ENCODE results near the gene PTGFRN. TPM values are rescaled to one million over a fixed set of nuclear protein-coding genes. Genes with fewer than 3 reads are reported as not detected.

PTGFRN gene
- total and polyA plus RNA-seq, 2 of the 8 experiments (the other 6 are each of a cell fraction or from before 2014, with no cell fraction given) = 13.0 to 32.6 TPM

DNA sequence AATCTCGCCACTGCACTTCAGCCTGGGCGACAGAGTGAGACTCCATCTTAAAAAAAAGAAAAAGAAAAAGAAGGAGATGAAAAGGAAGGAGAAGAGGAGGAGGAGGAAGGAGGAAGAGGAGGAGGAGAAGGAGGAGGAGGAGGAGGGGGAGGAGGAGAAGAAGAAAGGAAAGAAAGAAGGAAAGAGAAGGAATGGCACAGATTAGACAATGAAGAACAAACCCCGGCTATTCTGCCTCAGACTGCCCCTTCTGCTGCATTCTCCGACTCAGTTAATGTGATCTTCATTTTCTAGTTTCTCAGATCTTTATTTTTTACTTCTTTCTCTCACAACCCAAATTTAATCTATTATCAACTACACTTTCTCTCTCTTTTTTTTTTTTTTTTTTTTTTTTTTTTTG is 40.1 kb upstream of the PTGFRN start:
- Histone ChIP-seq H2BK15ac (ENCODE audit: low read length) (no peak overlapping the region), H3K36me3 (ENCODE audit: control insufficient read depth in 2 of 4, insufficient read depth in 4 of 4, low read length in 3 of 4) (no peaks in the 10 kb centered on the region), H3K79me1 (ENCODE audit: low read depth, low read length) (no peaks in the 10 kb centered on the region), H3K14ac (ENCODE audit: insufficient read length) (no peak overlapping the region), H3K4ac (replicated peaks; ENCODE audit: insufficient read length, low read depth, low read length) (no peak overlapping the region), H3K23me2 (ENCODE audit: low read depth, low read length) (no peaks in the 10 kb centered on the region), H2BK5ac (ENCODE audit: low read depth, low read length) (no peak overlapping the region), H3K4me3 (ENCODE audit: extremely low read depth in 1 of 4, insufficient read depth in 2 of 4, low read depth in 3 of 4, low read length in 4 of 4) (no peak overlapping the region), H3K79me2 (ENCODE audit: control insufficient read depth in 1 of 2, insufficient read depth in 2 of 2, low read length in 2 of 2) (no peaks in the 10 kb centered on the region), H3K56ac (replicated peaks; ENCODE audit: insufficient read length, low read depth, low read length) (no peak overlapping the region), H2BK12ac (ENCODE audit: low read depth, low read length) (no peak overlapping the region), H3K9ac (replicated peaks in 1 of 4; ENCODE audit: extremely low read depth in 1 of 4, low read depth in 3 of 4, low read length in 3 of 4) (no peak overlapping the region), H3K18ac (ENCODE audit: extremely low read depth, low read length) (no peak overlapping the region), H3K4me1 (replicated peaks in 1 of 4; ENCODE audit: control insufficient read depth in 3 of 4, insufficient read depth in 4 of 4, low read length in 3 of 4) (no peaks in the 10 kb centered on the region), H3K23ac (ENCODE audit: insufficient read length) (no peak overlapping the region), H2AK5ac (ENCODE audit: low read depth, low read length) (no peak overlapping the region), H3K27me3 (replicated peaks in 1 of 4; ENCODE audit: control insufficient read depth in 3 of 4, extremely low read depth in 1 of 4, insufficient read depth in 3 of 4, low read length in 3 of 4) (no peaks in the 10 kb centered on the region), H4K5ac (ENCODE audit: insufficient read length, low read depth, low read length) (no peak overlapping the region), H2BK20ac (ENCODE audit: low read length) (no peak overlapping the region), H3K9me3 (ENCODE audit: insufficient read depth in 2 of 2, low read depth in 1 of 2, low read length in 1 of 2) (no peaks in the 10 kb centered on the region), H4K8ac (ENCODE audit: extremely low read depth, insufficient read depth, low read length) (no peak overlapping the region), H4K20me1 (replicated peaks in 1 of 2; ENCODE audit: control insufficient read depth in 1 of 2, insufficient read depth in 2 of 2, low read length in 2 of 2) (no peaks in the 10 kb centered on the region), H2BK120ac (replicated peaks; ENCODE audit: low read depth, low read length) (no peak overlapping the region), H2AFZ (ENCODE audit: low read length) (no peak overlapping the region), H3K27ac (ENCODE audit: low read depth, low read length) (no peak overlapping the region), H4K91ac (replicated peaks; ENCODE audit: insufficient read length, low read length) (no peak overlapping the region), H3K4me2 (ENCODE audit: insufficient read depth in 1 of 2, low read depth in 2 of 2, low read length in 2 of 2) (no peak overlapping the region)
- FAIRE-seq (no peak), DNase-seq (ENCODE audit: low read depth in 1 of 2, low spot score in 2 of 2) (no peak)
- CTCF ChIA-PET (ENCODE audit: partially characterized antibody) = interaction anchor here (0.7 to 1.7 kb wide), 2 partner anchors 9 to 13 kb away, joined by 4 to 8 read pairs; no protein-coding TSS in a partner anchor
- TF ChIP-seq POLR2AphosphoS5 (IDR thresholded peaks at IDR 0.05; ENCODE audit: low read depth, low read length) = no peak
- TF ChIP-seq ZNF274 (IDR thresholded peaks at IDR 0.05; ENCODE audit: borderline replicate concordance, extremely low read depth, low read length) = no peak
- TF ChIP-seq TBP (IDR thresholded peaks at IDR 0.05; ENCODE audit: low read depth, low read length) = no peak
- POLR2A ChIA-PET (ENCODE audit: partially characterized antibody) = no interaction called here
- WGBS, 2 experiments (ENCODE audit: extremely low coverage in 1 of 2, insufficient coverage in 1 of 2, insufficient read length in 1 of 2, insufficient replicate concordance in 2 of 2, low coverage in 1 of 2, low lambda C conversion rate in 2 of 2, missing lambda C conversion rate in 1 of 2) = 82% methylated on average over 3 of the region's 4 CpGs; no CpG with 5 or more reads in 1 of the 2 experiments

All from H1 (cell line).